HG03196 (cell line): ENCODE measurements around the gene ZNF555.

ENCODE experiments used
- ATAC-seq: cut with Tn5 transposase; IDR thresholded peaks from one replicate; pipeline ENCODE4 v1.9.1; 2021; ENCODE audit not compliant: unreplicated experiment

ZNF555 gene

DNA sequence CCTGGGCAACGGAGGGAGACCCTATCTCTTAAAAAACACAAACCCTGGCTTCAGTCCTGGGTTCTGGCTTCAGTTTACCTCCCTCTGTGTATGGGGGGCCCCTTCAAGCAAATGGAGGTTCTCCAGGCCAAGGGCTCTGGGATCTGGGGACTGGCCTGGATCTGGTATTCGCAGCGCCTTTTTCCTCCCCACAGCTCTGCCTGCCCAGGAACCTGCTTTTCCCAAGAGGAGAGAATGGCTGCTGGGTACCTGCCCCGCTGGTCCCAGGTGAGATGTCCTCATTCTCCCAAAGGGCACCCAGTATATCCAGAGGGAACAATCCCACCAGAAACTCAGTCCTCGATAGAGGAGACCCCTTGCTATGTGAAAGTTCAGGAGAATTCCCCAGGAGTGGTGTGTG is 18.4 kb upstream of the ZNF555 start:
- no peak for ATAC-seq

DNA sequence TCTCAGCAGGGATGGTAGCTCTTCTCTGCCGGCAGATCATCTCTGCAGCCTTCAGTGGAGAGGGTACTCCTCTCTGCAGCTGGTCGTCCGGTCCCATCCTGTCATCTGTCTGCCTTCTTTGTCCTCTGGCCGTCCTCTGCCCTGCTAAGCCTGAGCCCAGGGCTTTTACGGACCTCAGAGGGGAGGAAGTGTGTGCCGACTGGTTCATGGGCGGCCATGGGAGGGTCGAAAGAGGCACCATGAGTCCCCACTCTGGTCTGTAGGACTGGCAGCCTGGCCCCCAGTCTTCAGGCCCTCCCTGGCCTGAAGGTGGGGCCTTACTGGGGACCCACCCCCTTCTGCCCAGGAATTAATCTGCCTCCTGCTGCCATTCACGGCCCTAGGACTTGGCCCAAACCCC is 17.6 kb upstream of the ZNF555 start:
- no peak for ATAC-seq

DNA sequence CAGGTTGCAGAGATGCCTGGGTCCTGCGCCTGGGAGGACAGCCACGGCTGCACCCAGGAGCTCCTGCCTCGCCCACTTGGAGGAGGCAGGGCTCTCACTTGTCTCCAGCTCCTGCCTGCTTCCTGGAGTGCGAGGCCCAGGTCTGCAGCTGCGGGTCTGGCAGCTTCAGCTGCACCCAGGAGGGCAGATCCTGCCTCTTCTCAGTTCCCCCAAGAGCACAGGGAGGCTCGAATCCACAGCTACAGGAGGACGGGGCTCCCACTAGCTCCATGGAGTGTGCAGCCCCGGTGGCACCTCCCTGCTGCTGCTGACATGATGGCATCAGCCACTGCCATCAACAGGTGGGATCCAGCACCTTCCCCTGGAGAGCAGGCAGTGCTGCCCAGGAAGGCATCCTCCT is 17.1 kb upstream of the ZNF555 start:
- ATAC-seq = no peak

DNA sequence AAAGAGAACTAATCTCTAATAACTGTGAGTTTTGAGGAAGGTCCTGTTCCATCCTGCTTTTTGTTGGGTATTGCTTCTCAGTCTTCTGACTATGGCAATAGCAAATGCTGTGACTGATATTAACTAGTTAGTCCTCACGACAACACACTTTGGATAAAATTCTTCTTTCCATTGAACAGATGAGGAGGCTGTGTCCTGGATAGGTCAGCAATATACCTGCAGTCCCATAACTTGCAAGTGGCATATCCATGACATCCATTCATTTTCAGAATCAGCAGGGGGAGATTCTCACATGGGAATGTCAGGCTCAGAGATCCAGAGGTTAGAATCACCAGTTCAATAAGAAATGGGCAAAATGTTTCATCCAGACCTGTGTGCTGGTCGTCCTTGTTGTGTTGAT is 14.3 kb upstream of the ZNF555 start:
- no peak for ATAC-seq

DNA sequence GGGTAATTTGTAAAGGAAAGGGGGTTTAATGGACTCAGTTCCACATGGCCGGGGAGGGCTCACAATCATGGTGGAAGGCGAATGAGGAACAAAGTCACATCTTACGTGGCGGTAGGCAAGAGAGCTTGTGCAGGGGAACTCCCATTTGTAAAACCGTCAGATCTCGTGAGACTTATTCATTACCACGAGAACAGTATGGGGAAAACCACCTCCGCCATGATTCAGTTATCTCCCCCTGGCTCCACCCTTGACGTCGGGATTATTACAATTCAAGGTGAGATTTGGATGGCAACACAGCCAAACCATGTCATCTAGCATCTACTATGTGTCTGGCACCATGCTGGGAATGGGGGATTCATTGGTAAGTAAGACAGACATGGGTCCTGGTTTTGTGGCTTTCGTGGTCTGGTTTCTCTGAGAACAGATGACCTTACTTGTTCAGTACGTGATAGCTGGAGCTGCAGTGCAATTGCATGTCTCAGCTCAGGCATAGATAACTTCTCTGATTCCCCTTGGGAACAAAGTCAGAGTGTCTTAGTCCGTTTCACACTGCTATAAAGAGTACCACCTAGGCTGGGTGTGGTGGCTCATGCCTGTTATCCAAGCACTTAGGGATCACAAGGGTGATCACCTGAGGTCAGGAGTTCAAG is 13.3 kb upstream of the ZNF555 start:
- no peak for ATAC-seq

DNA sequence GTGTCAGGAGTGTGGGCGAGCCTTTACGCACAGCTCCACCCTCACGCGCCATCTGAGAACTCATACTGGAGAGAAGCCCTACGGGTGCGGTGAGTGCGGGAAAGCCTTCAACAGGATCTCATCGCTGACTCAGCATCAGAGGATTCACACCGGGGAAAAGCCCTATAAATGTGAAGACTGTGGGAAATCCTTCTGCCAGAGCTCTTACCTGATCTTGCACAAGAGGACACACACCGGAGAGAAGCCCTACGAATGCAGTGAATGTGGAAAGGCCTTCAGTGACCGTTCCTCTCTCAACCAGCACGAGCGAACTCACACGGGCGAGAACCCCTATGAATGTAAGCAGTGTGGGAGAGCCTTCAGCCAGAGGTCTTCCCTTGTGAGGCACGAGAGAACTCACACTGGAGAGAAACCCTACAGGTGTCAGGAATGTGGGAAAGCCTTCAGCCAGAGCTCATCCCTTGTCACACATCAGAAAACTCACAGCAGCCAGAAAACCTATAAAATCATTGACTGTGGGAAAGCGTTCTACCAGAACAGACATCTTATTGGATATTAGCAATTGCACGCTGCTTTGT is 6.9 kb upstream of the ZNF555 start:
- ATAC-seq = no peak

DNA sequence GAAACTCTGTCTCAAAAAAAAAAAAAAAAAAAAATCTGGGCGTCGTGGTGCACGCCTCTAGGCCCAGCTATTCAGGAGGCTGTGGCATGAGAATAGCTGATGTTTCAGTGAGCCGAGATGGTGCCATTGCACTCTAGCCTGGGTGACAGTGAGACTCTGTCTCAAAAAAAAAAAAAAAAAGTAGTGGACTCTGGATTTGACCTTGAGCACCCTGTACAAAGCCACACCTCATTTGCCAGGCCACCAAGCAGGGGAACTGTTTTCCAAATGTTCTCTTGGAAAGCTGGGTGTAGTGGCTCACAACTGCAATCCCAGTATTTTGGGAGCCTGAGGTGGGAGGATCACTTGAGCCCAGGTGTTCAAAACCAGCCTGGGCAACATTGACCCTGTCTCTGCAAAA is 3.8 kb upstream of the ZNF555 start:
- ATAC-seq = no peak

DNA sequence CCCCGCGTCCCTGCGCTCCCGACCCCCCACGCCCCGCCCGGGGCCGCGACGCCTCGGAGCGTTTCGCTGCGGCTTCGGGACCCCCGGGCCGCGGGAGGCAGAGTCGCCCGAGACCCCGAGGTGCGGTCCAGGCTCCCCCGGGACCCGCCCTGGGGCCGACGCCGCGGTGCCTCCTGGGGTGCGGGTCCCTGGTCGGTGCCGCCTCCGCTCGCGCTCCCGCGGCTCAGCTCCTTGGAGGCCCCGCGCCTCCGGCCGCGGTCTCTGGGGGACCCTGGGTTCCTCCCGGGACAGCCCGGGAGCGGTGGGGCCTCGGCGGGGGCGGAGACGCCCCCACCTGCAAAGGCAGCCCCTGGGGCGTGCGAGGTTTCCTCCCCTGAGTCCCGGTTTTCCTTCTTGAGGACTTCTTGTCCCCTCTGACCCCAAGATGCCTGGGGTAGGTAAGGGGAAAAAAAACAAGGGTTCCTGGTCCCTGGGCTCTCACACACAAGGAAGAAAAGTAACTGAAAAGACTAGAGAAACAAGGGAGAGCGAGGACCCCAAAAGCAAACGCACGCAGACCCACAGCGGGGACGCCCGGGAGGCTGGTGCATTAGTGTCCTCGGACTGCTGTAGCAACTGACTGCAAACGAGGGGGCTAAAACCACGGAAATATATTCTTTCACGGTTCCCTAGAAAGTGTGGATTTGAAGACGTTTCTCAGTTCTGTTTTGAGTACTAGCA is 740 bp downstream of the ZNF555 start:
- peak; percentile 16 for ATAC-seq

DNA sequence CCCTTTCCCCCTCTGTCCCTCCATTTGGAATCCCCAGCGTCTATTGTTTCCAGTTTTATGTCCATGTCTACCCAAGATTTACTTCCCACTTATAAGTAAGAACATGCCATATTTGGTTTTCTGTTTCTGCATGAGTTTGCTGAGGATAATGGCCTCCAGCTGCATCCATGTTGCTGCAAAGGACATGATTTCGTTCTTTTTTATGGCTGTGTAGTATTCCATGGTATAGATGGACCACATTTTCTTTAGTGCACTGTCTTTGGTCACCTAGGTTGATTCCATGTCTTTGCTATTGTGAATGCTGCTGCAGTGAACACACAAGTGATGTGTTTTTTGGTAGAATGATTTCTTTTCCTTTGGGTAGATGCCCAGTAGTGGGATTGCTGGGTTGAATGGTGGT is 3.8 kb downstream of the ZNF555 start:
- no peak for ATAC-seq

DNA sequence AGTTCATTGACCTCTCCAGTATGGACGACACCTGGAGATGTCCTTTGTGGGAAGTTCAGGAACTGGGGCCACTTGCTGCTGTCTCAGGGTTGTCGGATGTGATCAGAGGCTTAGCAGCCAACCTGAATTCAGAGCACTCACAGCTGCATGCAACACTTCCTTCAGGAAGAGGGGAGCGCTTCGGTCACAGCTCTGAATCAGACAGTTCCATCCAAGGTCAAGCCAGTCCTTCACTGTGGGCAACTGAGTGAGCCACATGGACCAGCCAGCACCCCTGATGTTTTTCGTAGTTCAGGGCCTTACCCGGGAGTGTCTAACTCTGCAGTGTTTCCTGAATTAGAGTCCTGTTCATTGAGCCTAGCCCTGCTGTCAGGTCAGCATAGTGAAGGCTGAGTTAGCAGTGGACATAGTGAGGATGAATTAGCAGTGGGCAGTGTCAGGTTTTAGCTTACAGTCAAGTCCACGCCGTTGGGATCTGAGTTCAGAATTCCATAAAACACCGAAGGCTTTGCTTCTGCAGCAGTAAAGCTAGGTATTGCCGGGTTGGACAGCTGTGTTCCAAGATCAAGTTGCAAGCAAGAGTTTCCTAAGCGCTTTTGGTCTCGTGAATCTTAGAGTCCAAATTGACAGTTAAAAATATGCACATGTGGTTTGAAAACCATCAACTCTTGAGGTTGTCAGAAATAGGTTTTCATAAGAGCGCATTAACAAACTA is 5.1 kb downstream of the ZNF555 start:
- ATAC-seq = no peak

DNA sequence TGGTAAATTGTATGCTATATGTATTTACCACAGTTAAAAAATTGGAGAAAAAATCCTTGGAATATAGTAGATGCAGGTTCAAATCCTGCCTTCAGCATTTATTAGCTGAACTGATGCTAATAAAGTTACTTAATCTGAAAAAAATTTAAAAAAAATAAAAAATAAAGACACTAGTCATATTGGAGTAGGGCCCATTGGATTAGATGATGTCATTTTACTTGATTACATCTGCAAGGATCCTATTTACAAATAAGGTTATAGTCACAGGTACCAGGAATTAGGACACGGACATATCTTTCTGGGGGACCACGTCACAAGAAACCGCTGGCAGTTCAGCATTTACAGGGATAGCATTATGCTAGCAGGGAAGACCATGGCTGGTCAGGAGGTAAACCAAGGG is 6.2 kb downstream of the ZNF555 start:
- no peak for ATAC-seq

DNA sequence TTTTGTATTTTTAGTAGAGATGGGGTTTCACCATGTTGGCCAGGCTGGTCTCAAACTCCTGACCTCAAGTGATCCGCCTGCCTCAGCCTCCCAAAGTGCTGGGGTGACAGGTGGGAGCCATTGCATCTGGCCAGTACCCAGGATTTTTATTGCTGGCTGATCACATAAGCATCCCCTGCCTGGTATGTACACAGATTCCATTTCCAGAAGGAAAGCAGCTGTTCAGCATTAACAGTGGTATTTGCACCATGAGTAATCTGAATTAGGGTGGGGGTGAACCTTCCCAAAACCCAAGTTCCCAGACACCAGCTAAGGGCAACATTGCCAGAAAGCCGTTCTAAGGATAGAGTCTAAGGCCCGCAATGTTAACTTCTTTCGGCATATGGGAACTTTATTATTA is 7.3 kb downstream of the ZNF555 start:
- no peak for ATAC-seq

DNA sequence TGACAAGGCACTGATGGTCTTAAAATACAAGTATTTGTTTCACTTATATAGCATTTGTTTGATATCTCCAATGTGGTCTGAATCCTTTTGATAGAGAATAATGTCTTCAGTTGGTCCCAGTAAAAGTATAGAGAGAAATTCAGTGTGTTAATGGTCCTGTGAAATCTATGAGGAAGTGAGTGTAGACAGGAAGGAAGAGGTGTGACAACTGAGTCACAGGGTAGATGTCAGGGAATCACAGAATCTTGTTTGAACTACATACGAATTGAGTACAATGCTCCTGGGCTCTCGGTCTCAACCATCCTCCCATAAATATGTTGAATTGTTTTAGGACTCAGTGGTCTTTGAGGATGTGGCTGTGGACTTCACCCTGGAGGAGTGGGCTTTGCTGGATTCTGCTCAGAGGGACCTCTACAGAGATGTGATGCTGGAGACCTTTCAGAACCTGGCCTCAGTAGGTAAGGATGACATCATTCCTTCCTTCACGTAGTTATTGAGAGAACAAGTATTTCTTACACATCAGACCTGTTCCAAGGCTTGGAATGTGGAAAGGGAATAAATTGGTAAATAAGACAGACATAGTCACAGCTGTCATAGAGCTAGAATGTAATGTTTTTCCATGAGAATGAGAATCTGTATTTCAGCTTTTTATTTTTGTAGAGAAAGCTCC is 9.1 kb downstream of the ZNF555 start:
- ATAC-seq = no peak

DNA sequence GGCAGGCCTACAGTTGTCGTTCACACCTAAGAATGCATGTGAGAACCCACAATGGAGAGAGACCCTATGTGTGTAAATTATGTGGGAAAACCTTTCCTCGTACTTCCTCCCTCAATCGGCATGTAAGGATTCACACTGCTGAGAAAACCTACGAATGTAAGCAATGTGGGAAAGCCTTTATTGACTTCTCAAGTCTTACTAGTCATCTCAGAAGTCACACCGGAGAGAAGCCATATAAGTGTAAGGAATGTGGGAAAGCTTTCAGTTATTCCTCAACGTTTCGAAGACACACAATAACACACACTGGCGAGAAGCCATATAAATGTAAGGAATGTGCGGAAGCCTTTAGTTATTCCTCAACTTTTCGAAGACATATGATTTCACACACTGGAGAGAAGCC is 11.3 kb downstream of the ZNF555 start:
- ATAC-seq = no peak

DNA sequence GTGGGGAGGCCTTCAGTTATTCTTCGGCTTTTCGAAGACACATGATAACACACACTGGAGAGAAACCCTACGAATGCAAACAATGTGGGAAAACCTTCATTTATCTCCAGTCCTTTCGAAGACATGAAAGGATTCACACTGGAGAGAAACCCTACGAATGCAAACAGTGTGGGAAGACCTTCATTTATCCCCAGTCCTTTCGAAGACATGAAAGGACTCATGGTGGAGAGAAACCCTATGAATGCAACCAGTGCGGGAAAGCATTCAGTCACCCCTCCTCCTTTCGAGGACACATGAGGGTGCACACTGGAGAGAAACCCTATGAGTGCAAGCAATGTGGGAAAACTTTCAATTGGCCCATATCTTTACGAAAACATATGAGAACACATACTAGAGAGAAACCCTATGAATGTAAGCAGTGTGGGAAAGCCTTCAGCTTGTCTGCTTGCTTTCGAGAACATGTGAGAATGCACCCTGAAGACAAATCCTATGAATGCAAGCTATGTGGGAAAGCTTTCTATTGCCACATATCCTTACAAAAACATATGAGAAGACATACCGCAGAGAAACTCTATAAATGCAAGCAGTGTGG is 11.8 kb downstream of the ZNF555 start:
- no peak for ATAC-seq

DNA sequence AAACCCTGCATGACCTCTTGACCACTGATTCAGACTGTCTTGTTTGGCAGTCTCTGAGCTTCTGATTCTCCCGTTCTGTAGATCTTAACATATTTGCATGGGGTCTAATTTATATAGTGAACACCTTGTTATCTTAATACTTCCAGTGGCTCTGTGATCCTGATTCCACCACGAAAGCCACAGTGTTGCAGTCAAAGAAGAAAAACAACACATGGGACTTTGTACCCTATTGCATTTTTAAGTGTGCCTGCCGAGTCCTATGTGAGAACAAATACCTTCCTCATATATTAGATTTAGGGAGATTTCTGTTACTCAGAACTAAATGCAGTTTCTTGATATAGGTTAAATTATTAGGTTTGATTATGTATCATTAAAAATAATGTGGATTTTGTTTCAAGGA is 13.6 kb downstream of the ZNF555 start:
- ATAC-seq = no peak

DNA sequence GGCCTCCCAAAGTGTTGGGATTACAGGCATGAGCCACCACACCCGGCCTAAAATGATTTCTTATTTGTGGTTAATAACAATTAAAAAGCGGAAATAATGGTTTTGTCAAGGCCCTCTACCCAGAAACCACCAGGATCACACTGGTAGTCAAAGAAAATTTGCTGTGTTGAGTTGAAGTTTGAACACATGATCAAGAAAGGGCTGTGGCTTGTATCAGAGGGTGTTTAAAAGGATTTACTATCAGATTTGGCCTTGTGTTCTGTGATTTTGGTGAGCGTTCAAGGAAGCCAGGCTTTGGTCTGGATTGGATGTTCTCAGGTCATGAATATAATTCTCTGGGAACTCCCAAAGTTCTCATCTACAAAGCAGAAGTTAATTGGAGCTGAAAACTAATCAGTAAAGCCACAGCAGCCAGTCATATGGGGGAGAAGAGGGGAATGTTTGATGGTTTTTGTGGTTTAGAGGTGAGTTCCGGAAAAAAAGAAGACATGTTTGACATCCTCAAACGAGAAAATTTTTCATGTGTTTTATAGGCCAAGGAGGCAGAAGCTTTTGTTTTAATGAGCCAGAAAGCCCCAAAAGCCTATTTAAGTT is 15.3 kb downstream of the ZNF555 start:
- no peak for ATAC-seq

DNA sequence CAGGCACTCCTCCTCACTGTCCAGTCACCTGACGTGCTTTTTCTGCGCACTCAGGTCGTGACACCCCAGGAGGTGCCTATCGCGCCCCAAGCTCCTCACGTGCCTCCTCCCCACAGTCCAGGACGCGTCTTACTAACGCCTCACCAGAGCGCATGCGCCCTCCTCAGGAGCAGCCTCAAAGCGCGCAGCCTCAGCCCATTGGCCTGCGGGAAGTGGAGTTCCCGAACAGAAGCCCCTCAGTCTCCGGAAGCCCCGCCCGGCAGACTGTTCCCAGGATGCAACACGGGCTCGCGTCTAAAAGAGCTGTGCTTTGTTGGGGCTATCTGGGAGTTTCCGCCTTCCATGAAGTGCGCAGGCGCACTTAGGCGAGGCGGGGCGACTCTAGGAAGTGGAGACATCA is 17.6 kb downstream of the ZNF555 start:
- no peak for ATAC-seq

DNA sequence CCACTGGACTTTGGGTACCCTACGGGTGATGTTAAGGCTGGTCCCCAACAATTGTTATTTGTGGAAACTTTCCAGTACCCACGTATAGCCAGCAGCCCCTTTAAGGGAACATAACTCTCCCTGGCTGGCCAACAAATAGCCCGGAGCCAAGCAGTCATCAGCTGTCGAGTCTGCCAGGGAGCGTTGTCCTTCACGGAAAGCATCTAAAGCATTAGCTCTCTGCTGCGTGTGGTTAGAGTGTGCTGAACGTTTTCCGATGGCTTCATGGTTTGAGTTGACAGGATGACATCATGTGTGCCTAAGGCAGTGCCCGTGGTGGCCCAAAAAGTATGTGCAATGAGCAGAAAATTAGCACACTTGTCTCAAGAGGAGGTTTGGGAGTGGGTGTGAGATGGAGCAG is 22.5 kb downstream of the ZNF555 start:
- no peak for ATAC-seq

DNA sequence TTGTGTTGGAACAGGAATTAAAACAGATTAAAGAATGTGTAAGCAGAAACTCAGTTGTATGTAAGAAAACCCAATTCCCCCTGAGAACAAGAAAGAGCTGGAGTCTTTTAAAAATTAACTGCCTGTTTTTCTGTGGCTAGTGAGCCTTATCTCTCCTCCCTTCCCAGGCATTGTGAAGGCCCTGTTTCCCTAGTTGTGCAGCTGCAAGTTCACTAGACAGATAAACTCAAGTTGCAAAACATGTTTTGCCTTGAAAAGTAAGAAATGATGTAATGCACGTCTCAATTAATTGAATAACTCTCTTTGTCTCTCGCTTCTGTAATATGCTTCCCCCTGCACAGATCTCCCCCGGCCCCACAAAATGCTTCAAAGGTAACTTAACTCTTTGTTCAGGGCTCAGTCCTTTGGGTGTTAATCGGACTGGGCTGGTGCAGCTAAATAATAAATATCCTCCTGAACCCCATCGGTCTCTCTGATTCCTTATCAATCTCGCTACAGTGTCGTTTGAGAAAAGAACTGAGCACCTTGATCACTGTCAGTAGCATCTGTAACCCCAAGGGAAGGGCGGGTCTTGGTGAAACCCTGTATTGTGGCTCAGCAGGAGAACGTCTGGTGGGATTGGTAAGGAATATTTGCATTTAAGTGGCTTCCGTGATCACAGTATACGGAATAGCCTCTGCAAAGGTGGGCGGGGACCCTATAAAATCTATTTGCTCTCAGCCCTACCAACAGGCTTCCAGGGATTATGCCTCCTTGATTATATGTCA is 24.2 kb downstream of the ZNF555 start:
- no peak for ATAC-seq
